ENCODE measurements around the gene IZUMO1.

DNA sequence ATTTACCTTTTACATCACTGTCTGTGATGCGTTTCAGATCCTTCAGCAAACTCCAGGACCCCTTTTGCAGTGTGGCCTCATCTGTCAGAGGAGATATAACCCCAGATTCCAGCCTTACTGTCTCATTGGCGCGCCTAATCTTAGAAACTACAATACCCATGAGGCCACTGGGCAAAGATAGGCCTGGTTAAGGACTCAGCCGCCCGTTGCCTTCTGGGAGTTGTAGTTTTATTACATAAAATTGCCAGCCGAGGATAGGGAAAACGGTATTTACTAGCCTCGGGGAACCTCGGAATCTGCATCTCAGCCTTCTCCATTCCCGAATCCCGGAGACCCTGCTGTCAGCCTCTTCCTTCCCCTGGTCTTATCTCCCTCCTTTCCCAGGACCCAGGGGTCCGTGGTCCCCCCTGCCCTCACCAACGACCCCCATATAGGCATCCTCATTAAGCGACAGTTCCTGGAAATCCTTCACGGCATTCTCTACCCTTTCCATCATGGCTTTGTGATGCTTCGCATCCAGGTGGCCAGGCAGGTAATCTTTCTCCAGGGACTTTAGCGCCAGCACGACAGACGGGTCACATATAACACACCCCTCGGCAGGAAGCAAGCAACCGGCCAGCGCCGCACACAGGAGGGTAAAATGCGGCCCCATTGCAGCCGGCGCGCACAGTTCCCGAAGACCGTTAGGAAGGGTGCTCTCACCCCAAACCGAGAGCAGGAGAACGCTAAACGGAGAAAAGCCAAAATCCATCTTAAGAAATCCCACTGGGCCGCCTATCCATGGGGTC, 1.3 kb downstream of the IZUMO1 start:
- TF ChIP-seq EZH2 (IDR thresholded peaks at IDR 0.05; ENCODE audit: insufficient read depth, poor library complexity, severe bottlenecking) (no peak), EZH2phosphoT487 (IDR thresholded peaks at IDR 0.05; ENCODE audit: insufficient read depth, low read depth) (no peak)

All from GM23248 (cell line).